NCI-H524 treated with DMSO at 0.1 percent for 48 hours (cell line): ENCODE measurements around the gene SV2B.

Experiments
- DNase-seq: peaks from one replicate; lab custom pipeline; 2025; lab: John Stamatoyannopoulos, UW

The SV2B gene

GRCh38 chr15:91193378-91193720, 93.3 kb downstream of the SV2B start:
- DNase-seq = no peak

GRCh38 chr15:91196127-91196526, 96.1 kb downstream of the SV2B start:
- no peak for DNase-seq

- no peak for DNase-seq
Measured at GRCh38 chr15:91196768-91197167, 96.7 kb downstream of the SV2B start.

- no peak for DNase-seq
Measured at GRCh38 chr15:91199511-91199910, 99.5 kb downstream of the SV2B start.

- no peak for DNase-seq
Measured at GRCh38 chr15:91200101-91200754, 100.2 kb downstream of the SV2B start.

- DNase-seq = no peak
Measured at GRCh38 chr15:91202510-91203102, 102.5 kb downstream of the SV2B start.

- no peak for DNase-seq
Measured at GRCh38 chr15:91203619-91204203, 103.7 kb downstream of the SV2B start.

GRCh38 chr15:91208371-91208770, 108.3 kb downstream of the SV2B start:
- peak; percentile 30 for DNase-seq

- no peak for DNase-seq
Measured at GRCh38 chr15:91209318-91209717, 109.3 kb downstream of the SV2B start.

- DNase-seq = no peak
Measured at GRCh38 chr15:91209726-91210125, 109.7 kb downstream of the SV2B start.

GRCh38 chr15:91214675-91215590, 114.9 kb downstream of the SV2B start:
- no peak for DNase-seq

- DNase-seq = no peak
Measured at GRCh38 chr15:91216000-91216399, 115.9 kb downstream of the SV2B start.

- DNase-seq = no peak
Measured at GRCh38 chr15:91219206-91219605, 119.1 kb downstream of the SV2B start.

- DNase-seq = no peak
Measured at GRCh38 chr15:91222052-91222451, 122.0 kb downstream of the SV2B start.

GRCh38 chr15:91223863-91224262, 123.8 kb downstream of the SV2B start:
- no peak for DNase-seq

- peak; percentile 15 for DNase-seq
Measured at GRCh38 chr15:91224755-91225380, 124.8 kb downstream of the SV2B start.

GRCh38 chr15:91225741-91226140, 125.7 kb downstream of the SV2B start:
- no peak for DNase-seq

- DNase-seq = peak; percentile 10
Measured at GRCh38 chr15:91227117-91227516, 127.1 kb downstream of the SV2B start.

- DNase-seq = no peak
Measured at GRCh38 chr15:91227766-91228165, 127.7 kb downstream of the SV2B start.

GRCh38 chr15:91228383-91228782, 128.3 kb downstream of the SV2B start:
- no peak for DNase-seq

GRCh38 chr15:91228890-91229289, 128.8 kb downstream of the SV2B start:
- no peak for DNase-seq

- DNase-seq = no peak
Measured at GRCh38 chr15:91231703-91232102, 131.6 kb downstream of the SV2B start.
